ENCODE data around the gene MRPL9.

MRPL9 gene

GRCh38 chr1:151762941-151763921 is at the start of gene MRPL9:
Gene MRPL9, minus strand, starts transcription at chr1:151763496. Its CDS starts 17 bp downstream, at chr1:151763479.
- DNase-seq, result peak; percentile 76

GRCh38 chr1:151811181-151811580 is 47.9 kb upstream of the MRPL9 start:
- no peak for DNase-seq

GRCh38 chr1:151809985-151810556 is 46.8 kb upstream of the MRPL9 start:
- no peak for DNase-seq

GRCh38 chr1:151809290-151809984 is 46.1 kb upstream of the MRPL9 start:
- no peak for DNase-seq

- DNase-seq, result no peak
Measured at GRCh38 chr1:151807766-151808165, 44.5 kb upstream of the MRPL9 start.

GRCh38 chr1:151807131-151807530 is 43.8 kb upstream of the MRPL9 start:
- DNase-seq, result no peak

- DNase-seq, result no peak
Measured at GRCh38 chr1:151806170-151806569, 42.9 kb upstream of the MRPL9 start.

- DNase-seq, result no peak
Measured at GRCh38 chr1:151805066-151805820, 41.9 kb upstream of the MRPL9 start, which contains the start of gene LINGO4. Gene LINGO4, minus strand, starts transcription at chr1:151805419. Its CDS starts 2,715 bp downstream, at chr1:151802704.

GRCh38 chr1:151803915-151804314 is 40.6 kb upstream of the MRPL9 start:
- no peak for DNase-seq

GRCh38 chr1:151803164-151803563 is 39.9 kb upstream of the MRPL9 start:
- DNase-seq, result no peak

- DNase-seq, result no peak
Measured at GRCh38 chr1:151802372-151802771, 39.1 kb upstream of the MRPL9 start.

- DNase-seq, result no peak
Measured at GRCh38 chr1:151801846-151802245, 38.5 kb upstream of the MRPL9 start.

- DNase-seq, result no peak
Measured at GRCh38 chr1:151801310-151801820, 38.1 kb upstream of the MRPL9 start.

- no peak for DNase-seq
Measured at GRCh38 chr1:151800830-151801229, 37.5 kb upstream of the MRPL9 start.

GRCh38 chr1:151799179-151800022 is 36.1 kb upstream of the MRPL9 start:
- no peak for DNase-seq

- DNase-seq, result no peak
Measured at GRCh38 chr1:151798571-151798970, 35.3 kb upstream of the MRPL9 start.

GRCh38 chr1:151790940-151791651 is 27.8 kb upstream of the MRPL9 start:
- DNase-seq, result no peak

- peak; percentile 99 for DNase-seq
Measured at GRCh38 chr1:151790071-151790939, 27.0 kb upstream of the MRPL9 start, which contains the start of gene TDRKH. Gene TDRKH, minus strand, starts transcription at chr1:151790500. Its CDS starts 7,478 bp downstream, at chr1:151783022.

GRCh38 chr1:151787689-151788088 is 24.4 kb upstream of the MRPL9 start:
- DNase-seq, result no peak

- no peak for DNase-seq
Measured at GRCh38 chr1:151783796-151784195, 20.5 kb upstream of the MRPL9 start.

Data from NCI-H226 (cell line).